SU-DHL-6 (cell line): ENCODE results near the gene DRGX.

Experiments used
- H2AFZ ChIP-seq: fragments of 200-600 bp; sonication (generic); 2 replicates; pipeline ENCODE4 v1.6.1; 2014; ENCODE audit warnings: low read depth, mild to moderate bottlenecking, moderate library complexity, mixed read lengths, antibody characterized with exemption, low read length; ENCODE audit not compliant: severe bottlenecking
- H3F3A ChIP-seq: fragments of 200-600 bp; shearing (Covaris generic); 2 replicates; pipeline ENCODE4 v1.6.0; 2016; ENCODE audit warnings: antibody characterized with exemption, mild to moderate bottlenecking; ENCODE audit not compliant: insufficient read depth
- H3K27ac ChIP-seq: fragments of 200-600 bp; sonication (generic); 2 replicates; pipeline ENCODE4 v1.5.1; 2016; ENCODE audit warnings: low read depth, mild to moderate bottlenecking, low read length, moderate library complexity, mixed read lengths
- H3K27me3 ChIP-seq: fragments of 200-600 bp; sonication (generic), shearing (Covaris generic); 2 replicates; pipeline ENCODE4 v1.6.0; 2014; ENCODE audit warnings: mild to moderate bottlenecking, low read length
- H3K36me3 ChIP-seq: fragments of 200-600 bp; sonication (generic); 2 replicates; pipeline ENCODE4 v1.6.1; 2014; ENCODE audit warnings: mild to moderate bottlenecking, low read length, mixed read lengths
- H3K4me2 ChIP-seq: fragments of 300-600, 200-600 bp; shearing (Covaris generic), sonication (generic); 2 replicates; pipeline ENCODE4 v1.6.0; 2014; ENCODE audit warnings: low read length, low read depth, mild to moderate bottlenecking; ENCODE audit not compliant: poor library complexity, severe bottlenecking
- H3K4me3 ChIP-seq: fragments of 200-600 bp; sonication (generic); 2 replicates; pipeline ENCODE4 v1.5.1; 2014; ENCODE audit warnings: antibody characterized with exemption, low read length, mild to moderate bottlenecking, mixed read lengths; ENCODE audit not compliant: insufficient read depth, poor library complexity, severe bottlenecking
- H3K79me2 ChIP-seq: fragments of 200-600 bp; sonication (generic); 2 replicates; pipeline ENCODE4 v1.6.1; 2014; ENCODE audit warnings: mild to moderate bottlenecking, low read length, moderate library complexity; ENCODE audit not compliant: insufficient read depth
- H3K9ac ChIP-seq: fragments of 200-600 bp; sonication (generic); 2 replicates; pipeline ENCODE4 v1.7.0; 2014; ENCODE audit warnings: mild to moderate bottlenecking, low read length
- H3K9me2 ChIP-seq: fragments of 200-600 bp; sonication (generic); replicated peaks from 2 replicates; pipeline ENCODE4 v1.6.1; 2014; ENCODE audit warnings: low read length; ENCODE audit not compliant: insufficient read depth
- H3K9me3 ChIP-seq: fragments of 200-600 bp; sonication (generic); 2 replicates; pipeline ENCODE4 v1.6.1; 2014; ENCODE audit warnings: low read length, mixed read lengths; ENCODE audit not compliant: insufficient read depth
- H4K20me1 ChIP-seq: fragments of 200-600 bp; sonication (generic); 2 replicates; pipeline ENCODE4 v1.6.1; 2014; ENCODE audit warnings: low read depth, mild to moderate bottlenecking, antibody characterized with exemption, low read length, moderate library complexity, mixed read lengths
- CTCF ChIP-seq: fragments of 200-600 bp; sonication (generic); IDR thresholded peaks from one replicate; pipeline ENCODE4 v1.5.1; 2017; ENCODE audit warnings: antibody characterized with exemption, mild to moderate bottlenecking, low read length, moderate library complexity; ENCODE audit not compliant: insufficient read depth, poor library complexity, severe bottlenecking
- EZH2phosphoT487 ChIP-seq: fragments of 200-600 bp; sonication (generic), shearing (Covaris generic); conservative IDR thresholded peaks from 2 replicates; pipeline ENCODE4 v1.6.1; 2018; ENCODE audit warnings: mild to moderate bottlenecking, antibody characterized with exemption, low read length, moderate library complexity, mixed read lengths

DRGX gene

GRCh38 chr10:49367600-49367999, 28.3 kb downstream of the DRGX start:
- no peaks in the 10 kb centered on the region for H4K20me1 ChIP-seq
- H3K36me3 ChIP-seq: no peaks in the 10 kb centered on the region
- no peak overlapping the region for H3K4me2 ChIP-seq
- no peaks in the 10 kb centered on the region for H3K79me2 ChIP-seq
- H3K4me3 ChIP-seq: no peak overlapping the region
- no peak overlapping the region for H2AFZ ChIP-seq
- TF ChIP-seq EZH2phosphoT487 (no peak), CTCF (no peak)
- H3K27me3 ChIP-seq: no peaks in the 10 kb centered on the region
- H3K9me3 ChIP-seq: no peaks in the 10 kb centered on the region
- H3K9ac ChIP-seq: no peak overlapping the region
- H3K9me2 ChIP-seq: no peaks in the 10 kb centered on the region
- no peaks in the 10 kb centered on the region for H3F3A ChIP-seq
- no peak overlapping the region for H3K27ac ChIP-seq

- Histone ChIP-seq H3K9me3 (no peaks in the 10 kb centered on the region), H3K27me3 (no peaks in the 10 kb centered on the region), H3K9ac (no peak overlapping the region), H3K36me3 (no peaks in the 10 kb centered on the region), H3K27ac (no peak overlapping the region), H3F3A (no peaks in the 10 kb centered on the region), H3K4me3 (no peak overlapping the region), H2AFZ (no peak overlapping the region), H3K79me2 (no peaks in the 10 kb centered on the region), H3K9me2 (no peaks in the 10 kb centered on the region), H4K20me1 (no peaks in the 10 kb centered on the region), H3K4me2 (no peak overlapping the region)
- TF ChIP-seq CTCF: no peak
- no peak for TF ChIP-seq EZH2phosphoT487
Measured at GRCh38 chr10:49366460-49366859, 29.4 kb downstream of the DRGX start.

GRCh38 chr10:49365675-49366415, 30.0 kb downstream of the DRGX start:
- Histone ChIP-seq H3K27me3 (no peaks in the 10 kb centered on the region), H3K79me2 (no peaks in the 10 kb centered on the region), H3K4me2 (no peak overlapping the region), H3K9me2 (no peaks in the 10 kb centered on the region), H2AFZ (no peak overlapping the region), H3K9ac (no peak overlapping the region), H3K36me3 (no peaks in the 10 kb centered on the region), H3K4me3 (no peak overlapping the region), H3F3A (no peaks in the 10 kb centered on the region), H3K27ac (no peak overlapping the region), H3K9me3 (no peaks in the 10 kb centered on the region), H4K20me1 (no peaks in the 10 kb centered on the region)
- no peak for TF ChIP-seq CTCF
- no peak for TF ChIP-seq EZH2phosphoT487
